HG03066 (cell line): ENCODE measurements around the gene EMX1.

Experiments used
- ATAC-seq: cut with Tn5 transposase; IDR thresholded peaks from one replicate; pipeline ENCODE4 v1.9.1; 2021; ENCODE audit warnings: low read depth; ENCODE audit not compliant: unreplicated experiment

The EMX1 gene

GRCh38 chr2:72974436-72974754 is 57.1 kb downstream of the EMX1 start:
- no peak for ATAC-seq

- ATAC-seq: no peak
These were observed 57.7 kb downstream of the EMX1 start for GRCh38 chr2:72975017-72975416.

GRCh38 chr2:72979896-72980295 is 62.6 kb downstream of the EMX1 start:
- no peak for ATAC-seq

- ATAC-seq: no peak
These were observed 63.4 kb downstream of the EMX1 start for GRCh38 chr2:72980535-72981217.

GRCh38 chr2:72981536-72981935 is 64.2 kb downstream of the EMX1 start:
- no peak for ATAC-seq

GRCh38 chr2:72982219-72982618 is 64.9 kb downstream of the EMX1 start:
- ATAC-seq: no peak

GRCh38 chr2:72982781-72983499 is 65.6 kb downstream of the EMX1 start:
- no peak for ATAC-seq

- ATAC-seq: no peak
These were observed 66.3 kb downstream of the EMX1 start for GRCh38 chr2:72983500-72984161.

- ATAC-seq: no peak
These were observed 66.9 kb downstream of the EMX1 start for GRCh38 chr2:72984172-72984671.
